Dermis blood vessel endothelial cell (primary cell): ENCODE data around the gene TNNT1. TPM values are rescaled to one million over a fixed set of nuclear protein-coding genes. Genes with fewer than 3 reads are reported as not detected.
"Not testable (repeated sequence)": the region's sequence is repeated elsewhere in the genome, so short reads cannot be mapped to it uniquely, and the experiment has no call there.

ENCODE experiments used
- DNase-seq: peaks from one replicate; pipeline ENCODE4 v3.0.0; 2010
- total RNA-seq: library from RNA; depleted of rRNA; stranded (reverse); fragments of >200 nt; gene quantifications from 2 replicates; pipeline ENCODE4 v1.2.3, GENCODE V29; 2014

TNNT1 gene
- 0.60 and 1.7 TPM in 2 replicates for total RNA-seq

- no peak for DNase-seq
Observed at GRCh38 chr19:55149078-55150003, at the start of gene TNNT1. TSS of gene TNNT1 (minus strand) at chr19:55149206. CDS start at chr19:55147157, 2,049 bp downstream.

- DNase-seq: no peak
Observed at GRCh38 chr19:55198651-55199050, 49.6 kb upstream of the TNNT1 start.

- DNase-seq: peak; percentile 44
Observed at GRCh38 chr19:55197528-55197927, 48.5 kb upstream of the TNNT1 start.

GRCh38 chr19:55196803-55197202 lies 47.8 kb upstream of the TNNT1 start:
- no peak for DNase-seq

- no peak for DNase-seq
Observed at GRCh38 chr19:55193481-55193880, 44.5 kb upstream of the TNNT1 start.

GRCh38 chr19:55189403-55189835 lies 40.4 kb upstream of the TNNT1 start:
- peak; percentile 96 for DNase-seq

GRCh38 chr19:55188625-55189024 lies 39.6 kb upstream of the TNNT1 start:
- DNase-seq: peak; percentile 68

- no peak for DNase-seq
Observed at GRCh38 chr19:55186080-55186479, 37.1 kb upstream of the TNNT1 start.

GRCh38 chr19:55181740-55182139 lies 32.7 kb upstream of the TNNT1 start:
- DNase-seq: no peak

- DNase-seq: peak; percentile 48
Observed at GRCh38 chr19:55179606-55180484, 30.8 kb upstream of the TNNT1 start, which contains the start of gene SYT5. TSS of gene SYT5 (minus strand) at chr19:55180289. CDS start at chr19:55179041, 1,248 bp downstream.

GRCh38 chr19:55178781-55179599 lies 30.0 kb upstream of the TNNT1 start:
- peak; percentile 67 for DNase-seq

GRCh38 chr19:55176076-55176475 lies 27.1 kb upstream of the TNNT1 start:
- no peak for DNase-seq

GRCh38 chr19:55175117-55175867 lies 26.3 kb upstream of the TNNT1 start:
- no peak for DNase-seq

GRCh38 chr19:55174425-55175116 lies 25.6 kb upstream of the TNNT1 start:
- DNase-seq: no peak

GRCh38 chr19:55173714-55174409 lies 24.9 kb upstream of the TNNT1 start:
- DNase-seq: peak; percentile 64

- DNase-seq: no peak
Observed at GRCh38 chr19:55173186-55173713, 24.2 kb upstream of the TNNT1 start.

- DNase-seq: peak; percentile 18
Observed at GRCh38 chr19:55172741-55173140, 23.7 kb upstream of the TNNT1 start.

- DNase-seq: not testable (repeated sequence)
Observed at GRCh38 chr19:55172318-55172717, 23.3 kb upstream of the TNNT1 start.

GRCh38 chr19:55171440-55171839 lies 22.4 kb upstream of the TNNT1 start:
- no peak for DNase-seq

GRCh38 chr19:55169136-55169535 lies 20.1 kb upstream of the TNNT1 start:
- DNase-seq: no peak
